ENCODE results near the gene PKLR. TPM values are rescaled to one million over a fixed set of nuclear protein-coding genes. Genes with fewer than 3 reads are reported as not detected.

Gene PKLR
- total RNA-seq, 4 donors from 2014 or later: 0.18 TPM; not detected in 3

GRCh38 chr1:155297384-155297783 lies 3.9 kb downstream of the PKLR start:
- peaks cover 5 to 50% (median 5%) of the 10 kb centered on the region in 4 donors for H3K27me3 ChIP-seq
- H3K9me3 ChIP-seq: no peaks in the 10 kb centered on the region
- WGBS, 2 donors: 77 to 85% methylated on average over 7 of the region's 7 CpGs
- no peaks in the 10 kb centered on the region for H3K36me3 ChIP-seq
- no peak overlapping the region for H3K27ac ChIP-seq
- H3K4me1 ChIP-seq: peaks cover 7 to 17% (median 11%) of the 10 kb centered on the region in 3 donors
- DNase-seq: no peak
- no peak overlapping the region for H3K4me3 ChIP-seq
- intact Hi-C loops (cut with DNase I): no loop called here
- TF ChIP-seq, protein P1, sequence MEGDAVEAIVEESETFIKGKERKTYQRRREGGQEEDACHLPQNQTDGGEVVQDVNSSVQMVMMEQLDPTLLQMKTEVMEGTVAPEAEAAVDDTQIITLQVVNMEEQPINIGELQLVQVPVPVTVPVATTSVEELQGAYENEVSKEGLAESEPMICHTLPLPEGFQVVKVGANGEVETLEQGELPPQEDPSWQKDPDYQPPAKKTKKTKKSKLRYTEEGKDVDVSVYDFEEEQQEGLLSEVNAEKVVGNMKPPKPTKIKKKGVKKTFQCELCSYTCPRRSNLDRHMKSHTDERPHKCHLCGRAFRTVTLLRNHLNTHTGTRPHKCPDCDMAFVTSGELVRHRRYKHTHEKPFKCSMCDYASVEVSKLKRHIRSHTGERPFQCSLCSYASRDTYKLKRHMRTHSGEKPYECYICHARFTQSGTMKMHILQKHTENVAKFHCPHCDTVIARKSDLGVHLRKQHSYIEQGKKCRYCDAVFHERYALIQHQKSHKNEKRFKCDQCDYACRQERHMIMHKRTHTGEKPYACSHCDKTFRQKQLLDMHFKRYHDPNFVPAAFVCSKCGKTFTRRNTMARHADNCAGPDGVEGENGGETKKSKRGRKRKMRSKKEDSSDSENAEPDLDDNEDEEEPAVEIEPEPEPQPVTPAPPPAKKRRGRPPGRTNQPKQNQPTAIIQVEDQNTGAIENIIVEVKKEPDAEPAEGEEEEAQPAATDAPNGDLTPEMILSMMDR (IDR thresholded peaks at IDR 0.05): no peak

GRCh38 chr1:155296661-155297060 lies 4.6 kb downstream of the PKLR start:
- H3K36me3 ChIP-seq: no peaks in the 10 kb centered on the region
- H3K27me3 ChIP-seq: peaks cover 5 to 50% (median 5%) of the 10 kb centered on the region in 4 donors
- no peak overlapping the region for H3K4me3 ChIP-seq
- DNase-seq: no peak
- no peak overlapping the region for H3K27ac ChIP-seq
- H3K4me1 ChIP-seq: peaks cover 7 to 17% (median 11%) of the 10 kb centered on the region in 3 donors
- intact Hi-C loops (cut with DNase I): no loop called here
- no peaks in the 10 kb centered on the region for H3K9me3 ChIP-seq
- no peak for TF ChIP-seq POLR2A (IDR thresholded peaks at IDR 0.05)
- TF ChIP-seq, protein P1 (IDR thresholded peaks at IDR 0.05): no peak
- 84 to 85% methylated on average over 3 of the region's 3 CpGs for WGBS, 2 donors

GRCh38 chr1:155295942-155296267 lies 5.3 kb downstream of the PKLR start:
- peaks cover 7 to 17% (median 11%) of the 10 kb centered on the region in 3 donors for H3K4me1 ChIP-seq
- WGBS, 2 donors: 60 to 76% methylated on average over 2 to 4 of the region's 7 CpGs

DNA sequence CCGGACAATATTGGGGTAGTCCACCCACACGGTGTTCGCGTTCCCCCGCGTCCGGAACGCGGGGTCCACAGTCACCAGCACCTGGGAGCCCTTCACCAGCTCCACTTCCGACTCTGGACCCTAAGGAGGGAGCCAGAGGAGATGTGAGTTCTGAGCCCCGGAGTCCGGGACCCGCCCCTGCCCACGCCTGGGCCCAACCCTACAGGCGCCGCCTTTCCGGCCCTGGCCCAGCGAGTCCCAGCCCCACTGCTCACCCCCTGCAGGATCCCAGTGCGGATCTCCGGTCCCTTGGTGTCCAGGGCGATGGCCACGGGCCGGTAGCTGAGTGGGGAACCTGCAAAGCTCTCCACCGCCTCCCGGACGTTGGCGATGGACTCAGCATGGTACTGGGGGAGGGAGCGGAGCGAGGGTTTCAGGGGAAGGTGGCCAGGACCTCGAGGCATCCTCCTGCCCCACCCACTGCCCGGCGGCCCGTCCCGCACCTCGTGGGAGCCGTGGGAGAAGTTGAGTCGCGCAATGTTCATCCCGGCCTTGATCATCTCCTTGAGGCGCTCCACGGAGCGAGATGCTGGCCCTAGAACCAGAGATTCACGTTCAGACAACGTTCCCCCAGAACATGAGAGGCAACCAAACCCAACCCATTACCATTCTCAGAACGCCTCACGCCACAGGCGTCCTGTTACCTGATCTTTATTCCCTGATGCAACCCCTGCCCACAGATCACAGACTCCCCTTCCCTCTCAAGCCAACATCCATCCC lies 5.9 kb downstream of the PKLR start:
- WGBS, 2 donors: 10 to 40% methylated on average over 4 to 8 of the region's 47 CpGs
- Histone ChIP-seq H3K9me3 (no peaks in the 10 kb centered on the region), H3K27ac (no peak overlapping the region), H3K36me3 (no peaks in the 10 kb centered on the region), H3K4me1 (peaks cover 7 to 17% (median 11%) of the 10 kb centered on the region in 3 donors), H3K4me3 (peak overlapping the region in 3 of 4 donors; percentile 7 to 51 (median 28)), H3K27me3 (peaks cover 5 to 50% (median 5%) of the 10 kb centered on the region in 4 donors)
- intact Hi-C loops (cut with DNase I): no loop called here
- DNase-seq: no peak
- TF ChIP-seq, protein P1 (IDR thresholded peaks at IDR 0.05): no peak
- TF ChIP-seq POLR2A (IDR thresholded peaks at IDR 0.05): no peak

More at GRCh38 chr1:155295942-155296267, 5.3 kb downstream of the PKLR start:
- Histone ChIP-seq H3K4me3 (no peak overlapping the region), H3K27me3 (peaks cover 5 to 50% (median 5%) of the 10 kb centered on the region in 4 donors), H3K9me3 (no peaks in the 10 kb centered on the region), H3K27ac (no peak overlapping the region), H3K36me3 (no peaks in the 10 kb centered on the region)
- no peak for DNase-seq
- TF ChIP-seq, protein P1 (IDR thresholded peaks at IDR 0.05): no peak
- TF ChIP-seq POLR2A (IDR thresholded peaks at IDR 0.05): no peak
- intact Hi-C loops (cut with DNase I): no loop called here

- H3K36me3 ChIP-seq: no peaks in the 10 kb centered on the region
- DNase-seq: no peak
- peak overlapping the region in 3 of 4 donors; percentile 7 to 51 (median 28) for H3K4me3 ChIP-seq
- peaks cover 5 to 50% (median 5%) of the 10 kb centered on the region in 4 donors for H3K27me3 ChIP-seq
- WGBS, 2 donors: 32 to 78% methylated on average over 12 to 34 of the region's 46 CpGs
- H3K27ac ChIP-seq: no peak overlapping the region
- intact Hi-C loops (cut with DNase I): no loop called here
- no peaks in the 10 kb centered on the region for H3K9me3 ChIP-seq
- H3K4me1 ChIP-seq: peaks cover 7 to 17% (median 11%) of the 10 kb centered on the region in 3 donors
- TF ChIP-seq, protein P1 (IDR thresholded peaks at IDR 0.05): no peak
- TF ChIP-seq POLR2A (IDR thresholded peaks at IDR 0.05): no peak
Observed at GRCh38 chr1:155294520-155295182, 6.6 kb downstream of the PKLR start.

Data from esophagus squamous epithelium (tissue), 5 donors.